Mesenteric fat pad (tissue), 1 donor: Measurements from ENCODE around the gene CRNN. TPM values are rescaled to one million over a fixed set of nuclear protein-coding genes. Genes with fewer than 3 reads are reported as not detected.

Source experiments
- total RNA-seq: library from RNA; stranded (reverse); fragmentation: NEBNext Ultra II Directional; extraction: Animal tissue kit (Norgen Biotek cat#: 25700); gene quantifications from one replicate; pipeline ENCODE4 v1.2.1, GENCODE V29; 2021
- donor health status: DM: yes; HTN: yes; CAD: no.

Gene CRNN
- total RNA-seq, 1 donor from 2014 or later, result not detected

Other genes starting within 250 kb of the CRNN start
- not detected for gene HRNR, start 190.1 kb downstream of the CRNN start, total RNA-seq
- not detected for gene FLG, start 89.0 kb downstream of the CRNN start, total RNA-seq
- gene FLG2, start 54.3 kb downstream of the CRNN start, total RNA-seq, result not detected
- gene LCE5A, start 96.5 kb upstream of the CRNN start, total RNA-seq, result not detected
- gene CRCT1, start 100.2 kb upstream of the CRNN start, total RNA-seq, result not detected
- not detected for gene LCE3E, start 152.5 kb upstream of the CRNN start, total RNA-seq
- not detected for gene LCE3D, start 166.3 kb upstream of the CRNN start, total RNA-seq
- gene LCE3C, start 186.0 kb upstream of the CRNN start, total RNA-seq, result not detected
- not detected for gene LCE3B, start 199.5 kb upstream of the CRNN start, total RNA-seq
- not detected for gene LCE3A, start 208.8 kb upstream of the CRNN start, total RNA-seq
- gene LCE2D, start 249.1 kb upstream of the CRNN start, total RNA-seq, result not detected